ENCODE results near the gene EYS.

DNA sequence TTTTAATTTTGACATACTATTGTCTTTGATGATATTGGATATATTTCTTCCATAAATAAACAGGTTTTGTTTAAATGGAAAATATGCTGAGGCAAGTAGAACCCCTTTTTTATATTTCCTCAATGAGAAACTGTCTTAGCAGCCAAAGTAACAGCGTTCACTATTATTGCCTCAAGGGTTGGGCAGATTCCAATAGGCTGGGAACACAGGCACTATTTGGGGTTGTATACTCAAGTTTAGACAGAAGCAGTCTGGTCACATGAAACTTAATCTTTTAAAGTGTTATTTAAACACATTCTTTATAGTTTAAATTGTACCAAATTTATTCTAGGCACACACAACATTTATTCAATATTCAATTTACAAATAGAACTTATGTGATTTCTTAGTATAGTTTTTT is 520.2 kb downstream of the EYS start:
- TF ChIP-seq SMC3 (IDR thresholded peaks at IDR 0.05; ENCODE audit: low read depth, low read length) = no peak
- TF ChIP-seq GABPA (IDR thresholded peaks at IDR 0.05; ENCODE audit: low read depth) = no peak
- TF ChIP-seq RCOR1 (IDR thresholded peaks at IDR 0.05; ENCODE audit: low read length) = no peak
- TF ChIP-seq, protein P1, sequence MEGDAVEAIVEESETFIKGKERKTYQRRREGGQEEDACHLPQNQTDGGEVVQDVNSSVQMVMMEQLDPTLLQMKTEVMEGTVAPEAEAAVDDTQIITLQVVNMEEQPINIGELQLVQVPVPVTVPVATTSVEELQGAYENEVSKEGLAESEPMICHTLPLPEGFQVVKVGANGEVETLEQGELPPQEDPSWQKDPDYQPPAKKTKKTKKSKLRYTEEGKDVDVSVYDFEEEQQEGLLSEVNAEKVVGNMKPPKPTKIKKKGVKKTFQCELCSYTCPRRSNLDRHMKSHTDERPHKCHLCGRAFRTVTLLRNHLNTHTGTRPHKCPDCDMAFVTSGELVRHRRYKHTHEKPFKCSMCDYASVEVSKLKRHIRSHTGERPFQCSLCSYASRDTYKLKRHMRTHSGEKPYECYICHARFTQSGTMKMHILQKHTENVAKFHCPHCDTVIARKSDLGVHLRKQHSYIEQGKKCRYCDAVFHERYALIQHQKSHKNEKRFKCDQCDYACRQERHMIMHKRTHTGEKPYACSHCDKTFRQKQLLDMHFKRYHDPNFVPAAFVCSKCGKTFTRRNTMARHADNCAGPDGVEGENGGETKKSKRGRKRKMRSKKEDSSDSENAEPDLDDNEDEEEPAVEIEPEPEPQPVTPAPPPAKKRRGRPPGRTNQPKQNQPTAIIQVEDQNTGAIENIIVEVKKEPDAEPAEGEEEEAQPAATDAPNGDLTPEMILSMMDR (IDR thresholded peaks at IDR 0.05) = no peak
- TF ChIP-seq MXI1 (IDR thresholded peaks at IDR 0.05; ENCODE audit: low read depth, low read length) = no peak
- TF ChIP-seq EZH2phosphoT487 (IDR thresholded peaks at IDR 0.05; ENCODE audit: borderline replicate concordance, low read depth) = no peak
- TF ChIP-seq, protein P2, sequence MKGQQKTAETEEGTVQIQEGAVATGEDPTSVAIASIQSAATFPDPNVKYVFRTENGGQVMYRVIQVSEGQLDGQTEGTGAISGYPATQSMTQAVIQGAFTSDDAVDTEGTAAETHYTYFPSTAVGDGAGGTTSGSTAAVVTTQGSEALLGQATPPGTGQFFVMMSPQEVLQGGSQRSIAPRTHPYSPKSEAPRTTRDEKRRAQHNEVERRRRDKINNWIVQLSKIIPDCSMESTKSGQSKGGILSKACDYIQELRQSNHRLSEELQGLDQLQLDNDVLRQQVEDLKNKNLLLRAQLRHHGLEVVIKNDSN (IDR thresholded peaks at IDR 0.05; ENCODE audit: borderline replicate concordance, low read depth) = no peak
- no peak for TF ChIP-seq SIN3A (IDR thresholded peaks at IDR 0.05; ENCODE audit: borderline replicate concordance, low read depth, low read length)
- no peak for TF ChIP-seq YY1 (IDR thresholded peaks at IDR 0.05; ENCODE audit: low read depth)
- TF ChIP-seq EP300 (IDR thresholded peaks at IDR 0.05; ENCODE audit: borderline replicate concordance in 1 of 2, low read depth in 1 of 2, low read length in 1 of 2) = no peak
- no peak for TF ChIP-seq RFX5 (IDR thresholded peaks at IDR 0.05; ENCODE audit: low read length)
- TF ChIP-seq TEAD4 (IDR thresholded peaks at IDR 0.05; ENCODE audit: borderline replicate concordance, insufficient read depth) = no peak
- TF ChIP-seq, protein P3, sequence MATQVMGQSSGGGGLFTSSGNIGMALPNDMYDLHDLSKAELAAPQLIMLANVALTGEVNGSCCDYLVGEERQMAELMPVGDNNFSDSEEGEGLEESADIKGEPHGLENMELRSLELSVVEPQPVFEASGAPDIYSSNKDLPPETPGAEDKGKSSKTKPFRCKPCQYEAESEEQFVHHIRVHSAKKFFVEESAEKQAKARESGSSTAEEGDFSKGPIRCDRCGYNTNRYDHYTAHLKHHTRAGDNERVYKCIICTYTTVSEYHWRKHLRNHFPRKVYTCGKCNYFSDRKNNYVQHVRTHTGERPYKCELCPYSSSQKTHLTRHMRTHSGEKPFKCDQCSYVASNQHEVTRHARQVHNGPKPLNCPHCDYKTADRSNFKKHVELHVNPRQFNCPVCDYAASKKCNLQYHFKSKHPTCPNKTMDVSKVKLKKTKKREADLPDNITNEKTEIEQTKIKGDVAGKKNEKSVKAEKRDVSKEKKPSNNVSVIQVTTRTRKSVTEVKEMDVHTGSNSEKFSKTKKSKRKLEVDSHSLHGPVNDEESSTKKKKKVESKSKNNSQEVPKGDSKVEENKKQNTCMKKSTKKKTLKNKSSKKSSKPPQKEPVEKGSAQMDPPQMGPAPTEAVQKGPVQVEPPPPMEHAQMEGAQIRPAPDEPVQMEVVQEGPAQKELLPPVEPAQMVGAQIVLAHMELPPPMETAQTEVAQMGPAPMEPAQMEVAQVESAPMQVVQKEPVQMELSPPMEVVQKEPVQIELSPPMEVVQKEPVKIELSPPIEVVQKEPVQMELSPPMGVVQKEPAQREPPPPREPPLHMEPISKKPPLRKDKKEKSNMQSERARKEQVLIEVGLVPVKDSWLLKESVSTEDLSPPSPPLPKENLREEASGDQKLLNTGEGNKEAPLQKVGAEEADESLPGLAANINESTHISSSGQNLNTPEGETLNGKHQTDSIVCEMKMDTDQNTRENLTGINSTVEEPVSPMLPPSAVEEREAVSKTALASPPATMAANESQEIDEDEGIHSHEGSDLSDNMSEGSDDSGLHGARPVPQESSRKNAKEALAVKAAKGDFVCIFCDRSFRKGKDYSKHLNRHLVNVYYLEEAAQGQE (IDR thresholded peaks at IDR 0.05; ENCODE audit: low read depth, low read length) = no peak

Data from SK-N-SH (cell line).